ENCODE results near the gene TUFM. TPM values are rescaled to one million over a fixed set of nuclear protein-coding genes. Genes with fewer than 3 reads are reported as not detected.
"Not testable (repeated sequence)": the region's sequence is repeated elsewhere in the genome, so short reads cannot be mapped to it uniquely, and the experiment has no call there.

TUFM gene
- total RNA-seq: 67.8 TPM

DNA sequence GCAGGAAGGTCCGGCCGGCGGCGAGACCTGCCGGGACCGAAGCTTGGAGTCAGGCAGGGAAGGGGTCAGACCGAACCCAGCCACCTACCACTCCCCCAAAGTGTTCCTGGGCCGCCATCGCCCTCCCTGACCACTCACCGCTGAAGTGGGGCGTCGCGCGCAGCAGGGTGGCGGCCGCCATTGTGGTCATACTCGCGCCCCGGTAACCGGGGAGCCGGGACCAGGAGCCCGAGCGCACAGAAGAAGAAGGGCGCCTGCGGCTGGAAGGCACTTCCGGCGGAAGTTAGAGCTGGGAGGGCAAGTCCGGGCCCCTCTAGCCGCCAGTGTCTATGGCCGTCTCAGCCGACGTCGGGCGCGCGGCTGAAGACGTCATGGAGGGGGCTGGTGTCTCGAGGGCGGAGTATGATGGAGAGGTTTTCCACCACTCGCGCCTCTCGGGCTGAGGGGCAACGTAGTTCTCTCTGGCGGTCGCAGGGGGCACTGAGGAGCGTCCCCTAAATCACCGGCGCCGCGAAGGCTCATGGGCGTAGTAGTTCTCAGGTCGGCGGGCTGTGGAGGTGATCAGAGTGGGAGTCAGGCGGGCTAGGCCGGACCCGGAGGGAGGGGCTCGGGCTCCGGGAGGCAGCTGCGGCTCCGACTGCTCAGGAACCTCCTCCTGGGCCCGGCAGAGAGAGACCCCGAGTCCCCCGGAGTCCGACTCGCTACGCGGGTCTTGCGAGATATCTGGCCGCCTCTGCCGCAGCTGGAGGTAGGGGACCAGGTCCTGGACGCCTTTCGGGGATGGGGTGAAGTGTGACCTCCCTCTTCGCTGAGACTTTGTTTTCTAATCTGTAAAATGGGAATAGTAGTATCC is at the start of gene TUFM:
Gene TUFM (minus strand): TSS at position 269 of the 853 bp plus-strand sequence. CDS start 79 bp downstream, at position 190.
- H3K9me3 ChIP-seq (ENCODE audit: control insufficient read depth in 3 of 3, low read length in 3 of 3): no peaks in the 10 kb centered on the region
- H3K27ac ChIP-seq (ENCODE audit: low read depth, low read length): peak within 1 kb of the TSS; percentile 88
- H3K4me1 ChIP-seq (ENCODE audit: control insufficient read depth in 3 of 3, insufficient read depth in 3 of 3, low read length in 3 of 3): peaks cover 18 to 27% (median 21%) of the 10 kb centered on the region in 3 donors
- H3K36me3 ChIP-seq (ENCODE audit: control insufficient read depth in 3 of 3, insufficient read depth in 3 of 3, low read length in 3 of 3): peaks cover 33 to 35% (median 35%) of the 10 kb centered on the region in 3 donors
- peak within 1 kb of the TSS; percentile 98 to 100 (median 99) for H3K9ac ChIP-seq (ENCODE audit: low read depth in 1 of 3, low read length in 3 of 3)
- H3K4me3 ChIP-seq (ENCODE audit: low read length in 3 of 3): peak within 1 kb of the TSS; percentile 98 to 100 (median 100)
- H3K27me3 ChIP-seq (ENCODE audit: control insufficient read depth in 3 of 3, insufficient read depth in 3 of 3, low read length in 3 of 3): no peaks in the 10 kb centered on the region

DNA sequence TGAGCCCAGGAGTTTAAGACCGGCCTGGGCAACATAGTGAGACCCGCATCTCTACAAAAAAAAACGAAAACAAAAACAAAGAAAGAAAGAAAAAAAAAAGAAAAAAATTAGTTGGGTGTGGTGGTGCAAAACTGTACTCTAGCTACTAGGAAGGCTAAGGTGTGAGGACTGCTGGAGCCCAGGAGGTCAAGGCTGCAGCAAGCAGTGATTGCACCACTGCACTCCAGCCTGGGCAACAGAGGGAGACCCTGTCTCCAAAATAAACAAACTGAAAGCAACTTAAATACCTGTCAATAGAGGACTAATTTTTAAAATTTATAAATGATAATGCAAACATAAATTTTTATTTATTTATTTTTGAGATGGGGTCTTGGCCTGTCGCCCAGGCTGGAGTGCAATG is 49.5 kb upstream of the TUFM start:
- Histone ChIP-seq H3K4me1 (ENCODE audit: control insufficient read depth in 3 of 3, insufficient read depth in 3 of 3, low read length in 3 of 3) (peaks cover 3 to 37% (median 6%) of the 10 kb centered on the region in 3 donors), H3K27ac (ENCODE audit: low read depth, low read length) (no peak overlapping the region), H3K9me3 (ENCODE audit: control insufficient read depth in 3 of 3, low read length in 3 of 3) (no peaks in the 10 kb centered on the region), H3K9ac (ENCODE audit: low read depth in 1 of 3, low read length in 3 of 3) (no peak overlapping the region), H3K36me3 (ENCODE audit: control insufficient read depth in 3 of 3, insufficient read depth in 3 of 3, low read length in 3 of 3) (peaks cover 32 to 43% (median 32%) of the 10 kb centered on the region in 3 donors), H3K27me3 (ENCODE audit: control insufficient read depth in 3 of 3, insufficient read depth in 3 of 3, low read length in 3 of 3) (no peaks in the 10 kb centered on the region), H3K4me3 (ENCODE audit: low read length in 3 of 3) (no peak overlapping the region)

DNA sequence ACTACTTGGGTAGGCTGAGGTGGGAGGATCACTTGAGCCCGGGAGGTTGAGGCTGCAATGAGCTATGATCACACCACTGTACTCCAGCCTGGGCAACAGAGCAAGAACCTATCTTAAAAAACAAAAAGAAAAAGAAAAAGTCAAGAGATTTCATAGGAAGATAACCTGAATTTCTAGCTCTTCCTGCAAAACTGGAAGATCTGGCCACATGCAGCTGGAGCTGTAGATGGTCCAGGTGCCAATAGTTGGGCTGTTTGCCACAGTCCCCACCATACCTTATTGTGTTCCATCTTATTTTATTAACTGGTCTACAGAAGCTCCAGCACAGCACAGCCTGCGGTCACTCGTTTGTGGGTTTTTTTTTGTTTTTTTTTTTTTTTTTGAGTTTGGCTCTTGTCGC is 47.1 kb upstream of the TUFM start:
- H3K36me3 ChIP-seq (ENCODE audit: control insufficient read depth in 3 of 3, insufficient read depth in 3 of 3, low read length in 3 of 3): peaks cover 24 to 38% (median 28%) of the 10 kb centered on the region in 3 donors
- peaks cover 6 to 43% (median 8%) of the 10 kb centered on the region in 3 donors for H3K4me1 ChIP-seq (ENCODE audit: control insufficient read depth in 3 of 3, insufficient read depth in 3 of 3, low read length in 3 of 3)
- no peak overlapping the region for H3K4me3 ChIP-seq (ENCODE audit: low read length in 3 of 3)
- H3K9ac ChIP-seq (ENCODE audit: low read depth in 1 of 3, low read length in 3 of 3): no peak overlapping the region
- no peak overlapping the region for H3K27ac ChIP-seq (ENCODE audit: low read depth, low read length)
- no peaks in the 10 kb centered on the region for H3K27me3 ChIP-seq (ENCODE audit: control insufficient read depth in 3 of 3, insufficient read depth in 3 of 3, low read length in 3 of 3)
- H3K9me3 ChIP-seq (ENCODE audit: control insufficient read depth in 3 of 3, low read length in 3 of 3): no peaks in the 10 kb centered on the region

DNA sequence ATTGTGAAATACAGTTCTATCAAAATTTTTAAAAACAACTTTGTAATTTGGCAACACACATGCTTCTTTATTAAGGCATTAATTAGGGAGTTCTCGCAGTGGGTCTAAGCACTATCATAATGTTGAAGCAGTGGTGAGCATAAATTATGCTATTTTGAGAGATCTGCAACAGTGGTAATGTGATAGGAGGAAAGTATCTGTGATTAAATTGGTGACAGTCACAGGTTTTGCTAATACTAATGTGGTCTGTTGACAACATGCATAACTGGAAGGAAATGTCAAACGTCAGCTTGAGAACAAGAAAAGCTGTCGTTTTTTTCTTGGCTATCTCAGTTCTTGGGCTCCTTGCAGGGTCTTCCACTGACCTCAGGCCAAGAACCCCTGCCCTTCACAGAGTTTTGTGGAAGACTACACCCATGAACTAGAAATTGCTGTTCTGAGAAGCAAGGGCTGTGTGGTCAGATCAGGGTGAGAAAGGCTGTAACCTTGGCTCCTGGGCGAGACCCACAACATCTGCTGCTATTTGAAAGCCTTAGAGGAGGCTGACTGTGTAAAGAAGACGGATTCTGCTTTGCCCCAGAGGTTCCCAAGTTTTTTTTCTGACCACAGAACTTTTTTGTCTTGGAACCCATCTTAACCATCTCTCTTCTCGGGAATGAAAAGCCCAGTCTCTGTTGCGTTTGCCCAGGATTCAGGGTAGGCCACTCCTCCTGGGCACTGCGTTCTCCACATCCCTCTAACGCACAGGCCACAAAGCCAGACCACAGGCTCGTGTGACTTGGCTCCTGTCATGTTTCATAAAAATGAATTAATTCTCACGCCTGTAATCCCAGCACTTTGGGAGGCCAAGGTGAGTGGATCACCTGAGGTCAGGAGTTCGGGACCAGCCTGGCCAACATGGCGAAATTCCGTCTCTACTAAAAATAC is 46.1 kb upstream of the TUFM start:
- Histone ChIP-seq H3K36me3 (ENCODE audit: control insufficient read depth in 3 of 3, insufficient read depth in 3 of 3, low read length in 3 of 3) (peaks cover 21 to 35% (median 23%) of the 10 kb centered on the region in 3 donors), H3K9ac (ENCODE audit: low read depth in 1 of 3, low read length in 3 of 3) (peak overlapping the region in 2 of 3 donors; percentile 38 to 74), H3K27ac (ENCODE audit: low read depth, low read length) (peak overlapping the region; percentile 83), H3K27me3 (ENCODE audit: control insufficient read depth in 3 of 3, insufficient read depth in 3 of 3, low read length in 3 of 3) (no peaks in the 10 kb centered on the region), H3K4me3 (ENCODE audit: low read length in 3 of 3) (no peak overlapping the region), H3K4me1 (ENCODE audit: control insufficient read depth in 3 of 3, insufficient read depth in 3 of 3, low read length in 3 of 3) (peaks cover 4 to 38% (median 8%) of the 10 kb centered on the region in 3 donors), H3K9me3 (ENCODE audit: control insufficient read depth in 3 of 3, low read length in 3 of 3) (no peaks in the 10 kb centered on the region)

DNA sequence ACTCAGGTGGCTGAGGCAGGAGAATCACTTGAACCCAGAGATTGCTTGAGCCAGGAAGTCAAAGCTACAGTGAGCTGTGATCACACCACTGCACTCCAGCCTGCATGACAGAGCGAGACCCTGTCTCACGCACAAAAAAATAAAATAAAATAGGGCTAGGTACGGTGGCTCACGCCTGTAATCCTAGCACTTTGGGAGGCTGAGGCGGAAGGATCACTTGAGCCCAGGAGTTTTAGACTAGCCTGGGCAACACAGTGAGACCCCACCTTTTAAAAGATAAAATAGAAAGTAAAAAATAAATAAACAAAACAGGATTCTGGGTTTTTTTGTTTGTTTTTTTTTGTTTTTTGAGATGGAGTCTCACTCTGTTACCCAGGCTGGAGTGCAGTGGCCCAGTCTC is 44.2 kb upstream of the TUFM start:
- not testable (repeated sequence) for H3K27me3 ChIP-seq (ENCODE audit: control insufficient read depth in 3 of 3, insufficient read depth in 3 of 3, low read length in 3 of 3); H3K9me3 ChIP-seq (ENCODE audit: control insufficient read depth in 3 of 3, low read length in 3 of 3); H3K4me3 ChIP-seq (ENCODE audit: low read length in 3 of 3); H3K27ac ChIP-seq (ENCODE audit: low read depth, low read length); H3K9ac ChIP-seq (ENCODE audit: low read depth in 1 of 3, low read length in 3 of 3)
- H3K4me1 ChIP-seq (ENCODE audit: control insufficient read depth in 3 of 3, insufficient read depth in 3 of 3, low read length in 3 of 3): peaks cover 9 to 51% (median 17%) of the 10 kb centered on the region in 3 donors
- peaks cover 33 to 40% (median 37%) of the 10 kb centered on the region in 3 donors for H3K36me3 ChIP-seq (ENCODE audit: control insufficient read depth in 3 of 3, insufficient read depth in 3 of 3, low read length in 3 of 3)

DNA sequence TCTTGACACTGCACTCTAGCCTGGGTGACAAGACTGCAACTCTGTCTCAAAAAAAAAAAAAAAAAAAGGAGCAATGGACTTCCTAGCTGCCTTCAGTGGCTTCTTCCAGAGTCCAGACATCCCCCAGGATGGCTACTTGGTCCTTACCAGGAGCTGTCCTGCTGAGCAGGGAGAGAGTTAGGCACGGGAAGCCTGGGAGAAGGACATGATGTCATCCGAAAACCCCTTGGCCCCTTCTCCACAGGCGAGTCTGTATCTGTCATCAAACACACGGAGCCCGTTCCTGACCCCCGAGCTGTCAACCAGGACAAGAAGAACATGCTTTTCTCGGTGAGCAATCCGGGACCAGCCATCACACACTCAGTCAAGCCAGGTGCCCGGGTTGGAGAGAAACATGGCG is 40.8 kb upstream of the TUFM start:
- H3K27ac ChIP-seq (ENCODE audit: low read depth, low read length): no peak overlapping the region
- peaks cover 0 to 6% (median 0%) of the 10 kb centered on the region in 3 donors for H3K27me3 ChIP-seq (ENCODE audit: control insufficient read depth in 3 of 3, insufficient read depth in 3 of 3, low read length in 3 of 3)

DNA sequence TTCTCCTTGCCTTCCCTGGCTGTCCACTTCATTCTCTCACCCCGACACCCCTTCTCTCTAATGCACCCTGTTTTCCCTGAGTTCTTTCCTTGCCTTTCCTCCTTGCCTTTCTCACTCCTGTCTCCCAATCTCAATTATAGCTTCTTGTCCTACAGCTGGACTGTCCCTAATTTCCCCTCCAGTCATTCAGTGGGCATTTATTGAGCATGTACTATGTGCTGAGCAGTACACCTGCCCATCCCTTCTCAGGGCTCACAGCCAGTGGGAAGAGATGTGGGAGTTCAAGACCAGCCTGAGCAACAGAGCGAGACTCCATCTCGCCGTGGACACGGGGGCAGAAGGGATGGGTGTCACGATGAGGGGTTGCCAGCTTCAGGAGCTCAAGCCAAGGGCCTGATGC is 37.9 kb upstream of the TUFM start:
- Histone ChIP-seq H3K4me3 (ENCODE audit: low read length in 3 of 3) (peak overlapping the region; percentile 13 to 69 (median 63)), H3K36me3 (ENCODE audit: control insufficient read depth in 3 of 3, insufficient read depth in 3 of 3, low read length in 3 of 3) (peaks cover 38 to 47% (median 40%) of the 10 kb centered on the region in 3 donors), H3K27ac (ENCODE audit: low read depth, low read length) (peak overlapping the region; percentile 92), H3K9me3 (ENCODE audit: control insufficient read depth in 3 of 3, low read length in 3 of 3) (no peaks in the 10 kb centered on the region), H3K9ac (ENCODE audit: low read depth in 1 of 3, low read length in 3 of 3) (peak overlapping the region; percentile 78 to 81 (median 79)), H3K4me1 (ENCODE audit: control insufficient read depth in 3 of 3, insufficient read depth in 3 of 3, low read length in 3 of 3) (peaks cover 46 to 74% (median 51%) of the 10 kb centered on the region in 3 donors), H3K27me3 (ENCODE audit: control insufficient read depth in 3 of 3, insufficient read depth in 3 of 3, low read length in 3 of 3) (peaks cover 3 to 6% (median 5%) of the 10 kb centered on the region in 3 donors)

More for the DNA sequence above, 40.8 kb upstream of the TUFM start:
- Histone ChIP-seq H3K4me3 (ENCODE audit: low read length in 3 of 3) (peak overlapping the region in 1 of 3 donors; percentile 30), H3K36me3 (ENCODE audit: control insufficient read depth in 3 of 3, insufficient read depth in 3 of 3, low read length in 3 of 3) (peaks cover 32 to 39% (median 37%) of the 10 kb centered on the region in 3 donors), H3K4me1 (ENCODE audit: control insufficient read depth in 3 of 3, insufficient read depth in 3 of 3, low read length in 3 of 3) (peaks cover 30 to 55% (median 34%) of the 10 kb centered on the region in 3 donors), H3K9ac (ENCODE audit: low read depth in 1 of 3, low read length in 3 of 3) (peak overlapping the region in 2 of 3 donors; percentile 16 to 59), H3K9me3 (ENCODE audit: control insufficient read depth in 3 of 3, low read length in 3 of 3) (no peaks in the 10 kb centered on the region)

DNA sequence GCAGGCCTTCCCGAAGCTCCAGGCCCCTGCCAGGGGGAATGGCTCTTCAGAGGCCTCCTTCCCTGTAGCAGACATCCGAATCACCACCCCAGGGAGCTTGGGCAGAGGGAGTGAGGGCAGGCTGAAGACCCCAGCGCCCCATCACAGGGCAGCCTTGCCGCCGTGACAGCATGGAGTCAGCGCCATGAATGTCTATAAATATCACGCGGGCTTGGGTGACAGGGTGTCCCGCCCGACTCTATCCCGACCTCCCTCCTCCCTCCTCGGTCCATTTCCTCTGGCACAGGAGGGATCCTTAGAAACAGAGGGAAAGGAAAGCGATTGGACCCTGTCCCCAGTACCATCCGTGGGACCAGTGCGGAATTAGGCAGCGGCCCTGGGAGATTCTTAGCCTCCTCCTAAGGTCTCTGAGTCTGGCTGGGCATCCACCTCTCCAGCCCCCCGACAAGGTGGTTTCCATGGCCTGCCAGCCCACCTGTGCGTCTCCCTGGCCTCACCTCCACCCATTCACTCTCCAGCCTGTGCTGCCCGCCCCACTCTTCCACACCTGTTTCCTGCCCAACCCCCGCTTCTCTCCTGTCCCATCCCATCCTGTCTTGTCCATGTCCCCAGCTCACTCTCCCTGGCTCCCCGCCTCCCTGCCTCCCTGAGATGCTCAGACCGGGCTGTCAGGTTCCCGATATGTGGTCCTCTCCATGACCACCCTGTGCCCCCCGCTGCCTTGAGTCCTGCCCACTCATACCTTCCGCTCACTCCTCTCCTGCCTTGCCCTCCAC is 37.3 kb upstream of the TUFM start:
- H3K27me3 ChIP-seq (ENCODE audit: control insufficient read depth in 3 of 3, insufficient read depth in 3 of 3, low read length in 3 of 3): peaks cover 3 to 6% (median 5%) of the 10 kb centered on the region in 3 donors
- H3K9me3 ChIP-seq (ENCODE audit: control insufficient read depth in 3 of 3, low read length in 3 of 3): no peaks in the 10 kb centered on the region
- peak overlapping the region; percentile 63 to 69 (median 64) for H3K4me3 ChIP-seq (ENCODE audit: low read length in 3 of 3)
- peak overlapping the region; percentile 92 for H3K27ac ChIP-seq (ENCODE audit: low read depth, low read length)
- peak overlapping the region; percentile 78 to 81 (median 79) for H3K9ac ChIP-seq (ENCODE audit: low read depth in 1 of 3, low read length in 3 of 3)
- H3K36me3 ChIP-seq (ENCODE audit: control insufficient read depth in 3 of 3, insufficient read depth in 3 of 3, low read length in 3 of 3): peaks cover 34 to 40% (median 36%) of the 10 kb centered on the region in 3 donors
- H3K4me1 ChIP-seq (ENCODE audit: control insufficient read depth in 3 of 3, insufficient read depth in 3 of 3, low read length in 3 of 3): peaks cover 43 to 68% (median 58%) of the 10 kb centered on the region in 3 donors

Measured in skeletal muscle tissue (tissue), 4 donors.